HEK293 (cell line): ENCODE measurements around the gene NAE1.

ENCODE experiments used
- CTCF ChIA-PET: fragments of 350-600 bp; formaldehyde crosslinking; extraction: SDS; loops from one replicate; lab custom pipeline; 2021; ENCODE audit warnings: antibody characterized with exemption; lab: Yijun Ruan, JAX
- POLR2A ChIA-PET: fragments of 300-600 bp; formaldehyde crosslinking; extraction: SDS; loops from one replicate; lab custom pipeline; 2020; ENCODE audit warnings: antibody characterized with exemption, inconsistent platforms; lab: Yijun Ruan, JAX
- H3K27ac ChIP-seq: fragments of 200-500 bp; sonication (Bioruptor generic); 2 replicates; pipeline ENCODE4 v1.5.1; 2014; ENCODE audit warnings: low read depth, low read length, control low read depth, inconsistent platforms; ENCODE audit errors: extremely low read depth
- H3K36me3 ChIP-seq, 2 experiments: fragments of 200-500 bp in 1 of 2; sonication (Bioruptor generic) in 1 of 2; 1 replicate in 1 of 2; 2 replicates in 1 of 2; pipeline ENCODE4 v1.5.1; 2014 to 2017; ENCODE audit warnings: inconsistent platforms in 2 of 2, low read length in 2 of 2; ENCODE audit not compliant: control insufficient read depth in 2 of 2, insufficient read depth in 1 of 2
- H3K4me1 ChIP-seq: fragments of 200-500 bp; sonication (Bioruptor generic); 2 replicates; pipeline ENCODE4 v1.5.1; 2014; ENCODE audit warnings: mild to moderate bottlenecking, low read length, inconsistent platforms; ENCODE audit not compliant: control insufficient read depth, insufficient read depth
- H3K4me3 ChIP-seq: 2 replicates; pipeline ENCODE4 v1.5.1; 2011; ENCODE audit warnings: low read depth, mild to moderate bottlenecking, control low read depth, low read length, moderate library complexity
- H3K9me3 ChIP-seq: fragments of 200-500 bp; sonication (Bioruptor generic); 2 replicates; pipeline ENCODE4 v1.5.1; 2014; ENCODE audit warnings: low read depth, low read length, inconsistent platforms; ENCODE audit not compliant: control insufficient read depth, insufficient read depth
- EGR2 ChIP-seq: fragments of 450-650 bp; formaldehyde crosslinking; IDR thresholded peaks from 2 replicates; pipeline ENCODE4 v1.5.1; 2016; ENCODE audit warnings: low read depth, missing biosample characterization, missing genetic modification characterization
- HOXC10 ChIP-seq: sonication (generic); formaldehyde crosslinking; IDR thresholded peaks from 2 replicates; pipeline ENCODE4 v1.8.1; 2023; ENCODE audit warnings: mild to moderate bottlenecking, missing genetic modification reagents
- IKZF3 ChIP-seq: fragments of 450-650 bp; IDR thresholded peaks from 2 replicates; pipeline ENCODE4 v1.5.0; 2018; ENCODE audit warnings: missing biosample characterization, mild to moderate bottlenecking, missing genetic modification characterization, moderate library complexity
- MYNN ChIP-seq: fragments of 450-650 bp; formaldehyde crosslinking; IDR thresholded peaks from 2 replicates; pipeline ENCODE4 v1.5.1; 2016; ENCODE audit warnings: missing biosample characterization, missing genetic modification characterization, borderline replicate concordance
- MZF1 ChIP-seq: fragments of 450-650 bp; formaldehyde crosslinking; IDR thresholded peaks from 2 replicates; pipeline ENCODE4 v1.5.1; 2017; ENCODE audit warnings: missing biosample characterization, missing genetic modification characterization, borderline replicate concordance
- SCRT1 ChIP-seq: fragments of 450-650 bp; formaldehyde crosslinking; IDR thresholded peaks from 2 replicates; pipeline ENCODE4 v1.5.1; 2016; ENCODE audit warnings: missing biosample characterization, missing genetic modification characterization, borderline replicate concordance
- TCF7L2 ChIP-seq: IDR thresholded peaks from 2 replicates; pipeline ENCODE4 v1.6.1; 2011; ENCODE audit warnings: low read depth, mild to moderate bottlenecking, inconsistent platforms, low read length, moderate library complexity, borderline replicate concordance
- ZBTB17 ChIP-seq: fragments of 450-650 bp; formaldehyde crosslinking; IDR thresholded peaks from 2 replicates; pipeline ENCODE4 v1.5.1; 2016; ENCODE audit warnings: missing biosample characterization, missing genetic modification characterization
- ZFHX2 ChIP-seq: fragments of 450-650 bp; formaldehyde crosslinking; conservative IDR thresholded peaks from 2 replicates; pipeline ENCODE4 v1.5.1; 2016; ENCODE audit warnings: missing biosample characterization, missing genetic modification characterization
- ZIC2 ChIP-seq: fragments of 450-650 bp; formaldehyde crosslinking; IDR thresholded peaks from 2 replicates; pipeline ENCODE4 v1.5.1; 2016; ENCODE audit warnings: missing biosample characterization, missing genetic modification characterization
- ZNF2 ChIP-seq: fragments of 450-650 bp; formaldehyde crosslinking; IDR thresholded peaks from 2 replicates; pipeline ENCODE4 v1.5.1; 2016; ENCODE audit warnings: missing biosample characterization, missing genetic modification characterization
- ZNF24 ChIP-seq: fragments of 450-650 bp; formaldehyde crosslinking; IDR thresholded peaks from 2 replicates; pipeline ENCODE4 v1.5.1; 2016; ENCODE audit warnings: missing biosample characterization, missing genetic modification characterization
- ZNF335 ChIP-seq: fragments of 450-650 bp; formaldehyde crosslinking; conservative IDR thresholded peaks from 2 replicates; pipeline ENCODE4 v1.5.1; 2016; ENCODE audit warnings: missing biosample characterization, missing genetic modification characterization
- ZNF37A ChIP-seq: fragments of 450-650 bp; IDR thresholded peaks from 2 replicates; pipeline ENCODE4 v1.5.1; 2018; ENCODE audit warnings: missing biosample characterization, missing genetic modification characterization
- ZNF416 ChIP-seq: fragments of 450-650 bp; formaldehyde crosslinking; IDR thresholded peaks from 2 replicates; pipeline ENCODE4 v1.5.1; 2016; ENCODE audit warnings: missing biosample characterization, missing genetic modification characterization
- ZNF426 ChIP-seq: fragments of 450-650 bp; formaldehyde crosslinking; IDR thresholded peaks from 2 replicates; pipeline ENCODE4 v1.5.1; 2017; ENCODE audit warnings: missing biosample characterization, missing genetic modification characterization, mild to moderate bottlenecking, inconsistent platforms, moderate library complexity
- ZNF514 ChIP-seq: fragments of 450-650 bp; formaldehyde crosslinking; IDR thresholded peaks from 2 replicates; pipeline ENCODE4 v1.5.1; 2016; ENCODE audit warnings: missing biosample characterization, missing genetic modification characterization
- ZNF561 ChIP-seq: fragments of 450-650 bp; IDR thresholded peaks from 2 replicates; pipeline ENCODE4 v1.5.1; 2018; ENCODE audit warnings: missing biosample characterization, missing genetic modification characterization, borderline replicate concordance
- ZNF596 ChIP-seq: fragments of 450-650 bp; IDR thresholded peaks from 2 replicates; pipeline ENCODE4 v1.5.0; 2018; ENCODE audit warnings: missing biosample characterization, mild to moderate bottlenecking, missing genetic modification characterization, moderate library complexity
- ZNF610 ChIP-seq: fragments of 450-650 bp; formaldehyde crosslinking; IDR thresholded peaks from 2 replicates; pipeline ENCODE4 v1.5.1; 2016; ENCODE audit warnings: missing biosample characterization, missing genetic modification characterization, borderline replicate concordance
- ZNF629 ChIP-seq: fragments of 450-650 bp; formaldehyde crosslinking; IDR thresholded peaks from 2 replicates; pipeline ENCODE4 v1.5.1; 2017; ENCODE audit warnings: missing biosample characterization, missing genetic modification characterization
- ZNF677 ChIP-seq: fragments of 450-650 bp; IDR thresholded peaks from 2 replicates; pipeline ENCODE4 v1.5.0; 2018; ENCODE audit warnings: missing biosample characterization, mild to moderate bottlenecking, missing genetic modification characterization, moderate library complexity
- ZNF76 ChIP-seq: fragments of 450-650 bp; formaldehyde crosslinking; IDR thresholded peaks from 2 replicates; pipeline ENCODE4; 2016; ENCODE audit warnings: low read depth, missing biosample characterization, missing genetic modification characterization, borderline replicate concordance
- ZNF792 ChIP-seq: fragments of 450-650 bp; formaldehyde crosslinking; IDR thresholded peaks from 2 replicates; pipeline ENCODE4 v1.5.1; 2016; ENCODE audit warnings: missing biosample characterization, missing genetic modification characterization
- ZNF830 ChIP-seq: fragments of 450-650 bp; IDR thresholded peaks from 2 replicates; pipeline ENCODE4 v1.5.0; 2018; ENCODE audit warnings: missing biosample characterization, missing genetic modification characterization, low read depth, mild to moderate bottlenecking, moderate library complexity
- TF ChIP-seq, protein P1 (sequence below): fragments of 450-650 bp; formaldehyde crosslinking; IDR thresholded peaks from 2 replicates; pipeline ENCODE4 v1.5.1; 2016; ENCODE audit warnings: missing biosample characterization, missing genetic modification characterization

NAE1 gene

DNA sequence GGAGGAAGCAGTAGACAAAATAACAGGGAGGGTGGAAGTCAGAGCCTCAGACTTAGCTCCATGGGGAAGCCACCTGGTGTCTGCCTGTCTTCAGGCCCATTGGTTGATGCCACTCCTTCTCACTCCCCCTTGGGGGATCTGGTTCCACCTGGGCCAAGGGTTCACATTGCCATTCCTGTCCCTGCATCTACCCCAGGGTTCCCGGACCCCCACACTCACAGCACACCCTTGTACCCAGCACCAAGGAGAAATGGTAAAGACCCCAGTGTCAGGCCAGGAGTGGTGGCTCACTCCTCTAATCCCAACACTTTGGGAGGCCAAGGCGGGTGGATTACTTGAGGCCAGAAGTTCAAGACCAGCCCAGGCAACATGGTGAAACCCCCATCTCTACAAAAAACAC, 12.4 kb upstream of the NAE1 start:
- Histone ChIP-seq H3K9me3 (no peaks in the 10 kb centered on the region), H3K36me3 (no peaks in the 10 kb centered on the region), H3K4me1 (no peaks in the 10 kb centered on the region), H3K4me3 (no peak overlapping the region), H3K27ac (no peak overlapping the region)
- no peak for TF ChIP-seq SCRT1
- TF ChIP-seq ZFHX2 (tag by site-specific recombination), result 0 out of 2 replicates have a peak, but pooled peaks have one; percentile 3
- TF ChIP-seq ZNF830 (tag by site-specific recombination), result no peak
- ChIA-PET POLR2A (interaction anchor here (2.0 kb wide), 1 partner anchor 12 kb away, joined by 7 read pairs; the partner anchor contains the start of gene NAE1), CTCF (interaction anchor here (0.8 to 2.8 kb wide), 7 partner anchors 11 to 30 kb away, joined by 3 to 10 read pairs (median 4); partner anchors contain the start of gene NAE1)

DNA sequence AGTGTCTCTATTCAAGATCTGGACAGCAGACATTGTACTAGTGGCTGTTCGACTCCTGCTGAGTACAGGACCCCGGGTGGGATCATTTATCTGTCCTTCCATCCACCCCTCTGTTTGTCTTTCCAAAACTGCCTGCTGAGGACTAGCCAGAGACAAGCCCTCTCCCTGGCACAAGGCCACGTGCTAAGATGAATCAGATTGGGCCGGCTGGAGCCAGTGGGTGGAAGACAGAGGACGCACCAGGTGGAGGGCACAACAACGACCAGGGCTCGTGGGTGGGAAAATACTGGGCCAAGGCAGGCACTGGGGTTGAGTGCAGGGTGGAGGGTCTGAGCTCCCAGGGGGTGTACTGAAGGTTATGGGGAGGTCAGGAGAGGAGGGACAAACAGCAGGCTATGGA, 12.0 kb upstream of the NAE1 start:
- Histone ChIP-seq H3K4me1 (no peaks in the 10 kb centered on the region), H3K4me3 (no peak overlapping the region), H3K9me3 (no peaks in the 10 kb centered on the region), H3K36me3 (no peaks in the 10 kb centered on the region), H3K27ac (no peak overlapping the region)
- ChIA-PET POLR2A (interaction anchor here (2.0 kb wide), 1 partner anchor 12 kb away, joined by 7 read pairs; the partner anchor contains the start of gene NAE1), CTCF (interaction anchor here (0.7 to 2.8 kb wide), 7 partner anchors 10 to 32 kb away, joined by 3 to 10 read pairs (median 4); partner anchors contain the start of gene NAE1)
- TF ChIP-seq ZNF610 (no peak), ZNF335 (0 out of 2 replicates have a peak, but pooled peaks have one; percentile 19), ZNF2 (no peak), MYNN (tag by site-specific recombination) (no peak), ZNF792 (tag by site-specific recombination) (no peak), ZNF37A (no peak), ZNF561 (tag by site-specific recombination) (no peak), ZFHX2 (tag by site-specific recombination) (peak; percentile 83), MZF1 (no peak), ZIC2 (tag by site-specific recombination) (peak; percentile 89), IKZF3 (tag by site-specific recombination) (no peak), TCF7L2 (no peak), HOXC10 (CRISPR knock-in tag) (no peak), EGR2 (tag by site-specific recombination) (peak; percentile 56), ZNF76 (tag by site-specific recombination) (no peak)
- TF ChIP-seq, protein P1, sequence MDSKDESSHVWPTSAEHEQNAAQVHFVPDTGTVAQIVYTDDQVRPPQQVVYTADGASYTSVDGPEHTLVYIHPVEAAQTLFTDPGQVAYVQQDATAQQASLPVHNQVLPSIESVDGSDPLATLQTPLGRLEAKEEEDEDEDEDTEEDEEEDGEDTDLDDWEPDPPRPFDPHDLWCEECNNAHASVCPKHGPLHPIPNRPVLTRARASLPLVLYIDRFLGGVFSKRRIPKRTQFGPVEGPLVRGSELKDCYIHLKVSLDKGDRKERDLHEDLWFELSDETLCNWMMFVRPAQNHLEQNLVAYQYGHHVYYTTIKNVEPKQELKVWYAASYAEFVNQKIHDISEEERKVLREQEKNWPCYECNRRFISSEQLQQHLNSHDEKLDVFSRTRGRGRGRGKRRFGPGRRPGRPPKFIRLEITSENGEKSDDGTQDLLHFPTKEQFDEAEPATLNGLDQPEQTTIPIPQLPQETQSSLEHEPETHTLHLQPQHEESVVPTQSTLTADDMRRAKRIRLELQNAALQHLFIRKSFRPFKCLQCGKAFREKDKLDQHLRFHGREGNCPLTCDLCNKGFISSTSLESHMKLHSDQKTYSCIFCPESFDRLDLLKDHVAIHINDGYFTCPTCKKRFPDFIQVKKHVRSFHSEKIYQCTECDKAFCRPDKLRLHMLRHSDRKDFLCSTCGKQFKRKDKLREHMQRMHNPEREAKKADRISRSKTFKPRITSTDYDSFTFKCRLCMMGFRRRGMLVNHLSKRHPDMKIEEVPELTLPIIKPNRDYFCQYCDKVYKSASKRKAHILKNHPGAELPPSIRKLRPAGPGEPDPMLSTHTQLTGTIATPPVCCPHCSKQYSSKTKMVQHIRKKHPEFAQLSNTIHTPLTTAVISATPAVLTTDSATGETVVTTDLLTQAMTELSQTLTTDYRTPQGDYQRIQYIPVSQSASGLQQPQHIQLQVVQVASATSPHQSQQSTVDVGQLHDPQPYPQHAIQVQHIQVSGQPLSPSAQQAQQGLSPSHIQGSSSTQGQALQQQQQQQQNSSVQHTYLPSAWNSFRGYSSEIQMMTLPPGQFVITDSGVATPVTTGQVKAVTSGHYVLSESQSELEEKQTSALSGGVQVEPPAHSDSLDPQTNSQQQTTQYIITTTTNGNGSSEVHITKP (tag by site-specific recombination), result peak; percentile 56

GRCh38 chr16:66841366-66841765, 10.6 kb upstream of the NAE1 start:
- TF ChIP-seq ZNF426 (tag by site-specific recombination) (no peak), ZNF514 (tag by site-specific recombination) (no peak), ZIC2 (tag by site-specific recombination) (no peak), ZBTB17 (tag by site-specific recombination) (no peak), ZNF596 (no peak), ZNF677 (tag by site-specific recombination) (no peak), ZNF416 (no peak), ZNF629 (no peak), ZNF24 (tag by site-specific recombination) (no peak)
- TF ChIP-seq, all 188 proteins: peak for 0
- Histone ChIP-seq H3K9me3 (no peaks in the 10 kb centered on the region), H3K4me3 (no peak overlapping the region), H3K36me3 (no peaks in the 10 kb centered on the region), H3K4me1 (no peaks in the 10 kb centered on the region), H3K27ac (no peak overlapping the region)
- ChIA-PET CTCF (interaction anchor here (0.6 to 2.8 kb wide), 5 partner anchors 10 to 344 kb away, joined by 3 to 10 read pairs (median 4); partner anchors contain the start of gene NAE1), POLR2A (interaction anchor here (0.8 to 2.0 kb wide), 2 partner anchors 9 to 11 kb away, joined by 6 to 7 read pairs; partner anchors contain the start of gene NAE1)
